GM18868 (cell line): ENCODE results near the gene CEP43.

Experiments used
- ATAC-seq: cut with Tn5 transposase; IDR thresholded peaks from one replicate; pipeline ENCODE4 v1.9.1; 2021; ENCODE audit warnings: mild to moderate bottlenecking, moderate library complexity; ENCODE audit not compliant: unreplicated experiment

Gene CEP43

DNA sequence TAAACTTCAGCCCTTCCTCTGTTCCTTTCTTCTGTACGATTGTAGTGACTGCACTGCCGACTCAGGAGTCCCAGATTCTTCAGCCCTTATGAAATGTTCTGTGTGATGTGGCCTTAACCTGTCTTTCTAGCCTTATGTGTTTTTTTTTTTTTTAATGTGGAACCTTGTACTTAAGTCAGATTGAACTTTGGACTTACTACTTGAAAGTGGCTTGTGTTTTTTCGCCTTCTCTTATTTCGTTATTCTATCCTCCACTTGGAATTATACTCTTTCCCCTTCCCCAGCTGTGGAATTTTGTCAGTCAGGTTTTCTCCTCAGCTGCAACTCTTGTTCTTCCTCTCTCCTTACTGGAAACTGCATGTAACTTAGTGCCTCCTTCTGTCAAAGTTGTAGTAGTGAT, 8.8 kb downstream of the CEP43 start:
- no peak for ATAC-seq

DNA sequence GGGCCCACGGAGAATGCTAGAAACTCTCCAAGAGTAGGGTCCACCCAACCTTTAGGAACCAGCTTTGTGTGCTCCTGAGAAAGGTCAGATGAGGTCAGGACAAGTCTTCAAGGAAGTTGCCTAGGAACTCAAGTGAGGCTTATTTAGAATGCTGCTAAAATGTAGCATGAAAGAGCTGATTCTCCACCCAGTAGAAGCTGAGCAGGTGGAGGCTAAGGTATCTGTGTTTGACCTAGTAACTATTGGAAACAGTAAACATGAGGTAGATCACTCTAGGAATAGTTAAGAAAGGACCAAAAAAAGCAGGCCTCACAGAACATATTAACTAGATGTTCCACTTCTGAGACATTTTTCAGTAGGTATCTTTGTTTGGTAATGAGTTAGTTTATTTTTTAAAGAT, 13.9 kb downstream of the CEP43 start:
- no peak for ATAC-seq

DNA sequence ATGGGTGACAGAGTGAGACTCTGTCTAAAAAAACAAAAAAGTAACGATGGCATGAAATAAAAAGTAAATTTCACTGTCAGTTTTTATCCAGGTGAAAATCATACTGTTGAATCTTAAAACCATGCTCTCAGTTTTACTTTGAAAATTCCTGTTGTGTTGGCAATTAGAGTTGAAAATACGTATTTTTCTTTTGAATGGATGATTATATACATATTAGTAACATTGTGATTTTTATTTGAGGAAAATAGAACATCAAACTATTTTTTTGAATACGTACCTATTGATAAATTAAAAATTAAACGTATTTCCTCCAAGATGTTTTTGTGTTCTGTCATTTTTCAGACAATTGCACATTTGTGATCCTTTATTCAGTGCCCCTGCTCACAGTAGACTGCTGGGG, 14.7 kb downstream of the CEP43 start:
- ATAC-seq = no peak

DNA sequence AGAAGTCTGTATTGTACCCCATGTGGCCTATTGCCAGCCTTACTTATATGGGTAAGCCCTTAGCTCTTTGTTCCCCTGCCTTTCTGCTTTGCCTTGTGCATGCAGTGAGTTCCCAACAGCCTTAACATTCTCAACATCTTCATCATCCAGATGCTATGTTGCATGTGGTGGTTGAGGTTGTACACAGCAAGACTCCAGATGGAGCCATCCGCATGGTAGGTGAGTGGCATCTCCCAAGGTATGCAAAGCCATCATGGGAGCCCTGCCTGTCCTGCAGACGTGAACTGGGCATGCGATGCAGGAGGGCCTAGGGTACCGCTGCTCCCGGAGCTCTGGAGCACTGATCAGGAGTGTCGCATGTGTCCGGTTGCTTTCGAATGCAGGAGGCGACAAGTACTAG, 16.1 kb downstream of the CEP43 start:
- no peak for ATAC-seq

DNA sequence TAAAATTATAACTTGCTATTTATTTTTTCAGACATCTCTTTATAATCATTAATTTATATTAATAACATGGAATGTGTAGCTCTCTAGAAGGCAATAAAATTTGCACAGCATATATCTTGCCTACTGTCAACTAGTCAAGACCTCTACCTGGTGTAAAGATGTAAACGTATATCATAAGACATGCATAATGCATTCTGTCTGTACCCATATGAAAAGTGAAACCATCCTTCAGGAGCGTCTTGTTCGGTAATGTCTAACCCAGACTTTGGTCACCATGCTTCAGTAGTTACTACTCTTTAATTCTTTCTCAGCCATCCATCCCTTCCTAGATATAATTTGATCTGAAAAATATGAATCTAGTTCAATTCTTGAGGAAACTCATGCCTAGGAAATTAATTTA, 21.0 kb downstream of the CEP43 start:
- ATAC-seq = peak; percentile 92

DNA sequence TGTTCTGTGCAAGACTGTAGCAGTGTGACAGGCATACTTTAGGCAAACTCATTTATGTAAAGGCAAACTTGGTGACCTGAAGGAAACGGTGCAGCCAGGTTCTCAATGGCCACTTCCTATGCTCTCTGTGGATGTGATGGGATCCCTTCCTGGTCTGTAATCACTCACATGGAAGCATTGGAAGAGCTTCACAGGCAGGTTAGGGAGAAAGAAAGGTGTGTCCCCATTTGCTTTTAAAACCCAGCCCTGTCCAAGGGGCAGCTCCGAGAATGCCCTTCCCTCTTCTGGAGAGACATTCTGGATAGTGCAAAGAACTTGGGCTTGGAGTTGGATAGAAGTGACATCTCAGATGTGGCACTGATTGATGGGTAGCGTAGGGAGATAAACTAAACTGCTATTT, 28.1 kb downstream of the CEP43 start:
- ATAC-seq = no peak

DNA sequence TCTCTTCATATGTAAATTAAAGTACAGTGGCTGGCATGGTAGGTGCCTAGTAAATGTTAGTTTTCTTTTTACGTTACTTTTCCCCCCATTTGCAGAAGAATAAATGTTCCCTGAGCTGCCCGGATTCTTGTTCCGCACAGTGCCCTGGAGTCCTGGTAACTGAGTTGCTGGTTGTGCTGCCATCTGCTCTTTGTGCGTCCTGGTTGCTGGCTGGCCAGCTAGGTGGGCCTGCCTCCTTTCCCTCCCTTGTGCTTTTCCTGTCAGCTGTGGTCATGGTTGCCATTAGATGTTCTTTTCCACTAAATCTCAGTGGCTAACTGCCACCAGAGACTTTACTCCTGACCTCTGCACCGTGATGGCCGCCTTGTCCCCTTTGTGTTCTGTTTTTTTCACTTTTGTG, 28.6 kb downstream of the CEP43 start:
- ATAC-seq = no peak

DNA sequence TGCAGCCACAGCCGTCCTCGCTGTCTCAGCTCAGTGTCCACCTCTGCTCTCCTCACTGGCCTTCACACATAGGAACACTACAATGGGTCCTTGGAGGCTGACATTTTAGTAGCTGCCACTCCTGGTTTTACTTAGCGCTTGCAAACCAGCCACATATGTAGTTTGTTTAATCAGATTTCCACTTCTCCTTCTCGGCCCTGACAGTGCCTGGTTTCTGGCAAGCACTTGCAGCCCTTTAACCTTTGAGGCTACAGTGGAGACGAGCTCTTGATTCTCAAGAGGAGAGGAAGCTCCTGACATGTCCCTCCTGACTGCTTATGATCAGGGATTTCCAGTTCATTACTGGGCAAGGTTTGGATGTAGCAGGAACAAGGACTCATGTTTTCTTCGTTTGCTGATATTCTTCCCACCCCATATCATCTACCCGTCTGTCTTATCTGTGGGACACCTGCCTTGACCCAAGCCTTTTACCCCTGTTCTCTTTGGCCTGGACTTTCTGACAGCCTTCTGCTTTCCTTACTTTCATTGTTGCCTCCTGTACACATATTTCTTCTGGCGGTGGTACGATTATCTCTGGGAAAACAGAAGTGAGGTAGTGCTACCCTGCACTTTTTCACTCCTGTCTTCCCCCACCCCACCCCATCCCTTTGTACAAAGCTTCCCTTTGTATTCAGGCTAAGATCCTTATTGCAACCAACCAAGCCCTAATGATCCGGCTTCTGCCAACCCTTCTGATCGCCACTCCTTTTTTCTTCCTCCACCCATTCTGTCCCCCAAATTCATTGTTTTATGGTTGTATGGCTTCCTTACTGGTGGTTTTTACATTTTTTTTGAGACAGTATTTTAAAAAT, 31.2 kb downstream of the CEP43 start:
- ATAC-seq = no peak

DNA sequence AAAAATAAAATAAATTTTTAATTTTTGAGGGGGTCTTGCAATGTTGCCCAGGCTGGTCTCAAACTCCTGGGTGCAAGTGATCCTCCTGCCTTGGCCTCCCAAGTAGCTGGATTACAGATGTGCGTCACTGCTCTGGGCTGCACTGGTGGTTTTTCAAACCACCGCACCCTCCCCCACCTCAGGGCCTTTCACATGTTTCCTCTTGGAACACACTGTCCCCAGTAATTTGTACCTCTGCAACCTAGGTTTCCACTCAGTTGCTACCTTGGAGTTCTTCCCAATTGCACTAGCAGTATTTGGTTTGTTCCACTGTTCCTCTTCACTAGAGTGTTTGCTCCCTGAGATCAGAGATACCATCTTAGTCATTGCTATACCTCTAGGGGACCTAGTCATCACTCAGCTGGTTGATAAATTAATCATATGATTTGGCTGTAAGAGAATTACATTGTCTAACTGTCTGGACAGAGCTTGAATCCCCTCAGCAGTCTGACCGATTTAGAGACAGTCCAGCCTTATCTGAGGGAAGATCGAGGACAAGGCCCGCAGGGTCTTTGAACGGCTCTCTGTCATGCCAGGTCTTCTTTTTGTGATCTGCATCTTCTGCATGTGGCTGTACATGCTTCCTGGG, 32.0 kb downstream of the CEP43 start:
- no peak for ATAC-seq

DNA sequence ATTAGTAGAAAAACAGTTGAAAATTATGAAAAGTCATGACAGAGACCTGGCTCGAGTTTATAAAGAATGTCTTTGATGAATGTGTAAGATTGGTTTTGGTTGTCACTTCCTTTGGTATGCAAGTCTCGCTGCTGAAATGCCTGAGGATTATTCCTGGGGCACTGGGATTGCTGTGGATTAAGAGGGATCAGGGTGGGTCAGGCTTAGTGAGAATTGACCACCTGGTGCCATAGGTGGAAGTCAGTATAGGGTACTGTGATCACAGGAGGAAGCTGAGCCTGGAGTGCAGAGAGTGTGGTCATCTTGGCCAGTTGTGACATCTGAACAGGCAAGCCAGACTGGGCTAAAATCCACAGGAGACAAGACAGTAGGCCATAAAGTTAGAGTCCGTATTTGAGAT, 34.9 kb downstream of the CEP43 start:
- no peak for ATAC-seq

DNA sequence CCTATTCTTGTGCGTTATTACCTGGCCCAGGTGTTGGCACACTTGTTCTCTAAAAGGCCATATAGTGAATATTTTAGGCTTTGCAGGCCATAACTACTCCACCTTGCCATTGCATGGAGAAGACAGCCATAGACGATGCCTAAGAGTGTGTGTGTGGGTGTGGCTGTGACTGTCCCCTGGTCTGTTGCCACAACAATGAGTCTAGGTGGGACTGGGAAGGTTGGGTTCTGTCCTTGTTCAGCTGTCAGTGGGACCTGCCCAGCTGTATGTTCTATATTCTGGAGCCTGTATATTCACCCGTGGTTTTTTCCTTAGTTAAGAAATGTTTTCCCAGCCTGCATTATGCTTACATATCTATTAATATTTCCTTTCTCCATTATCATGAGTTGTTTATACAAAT, 38.6 kb downstream of the CEP43 start:
- ATAC-seq = no peak

DNA sequence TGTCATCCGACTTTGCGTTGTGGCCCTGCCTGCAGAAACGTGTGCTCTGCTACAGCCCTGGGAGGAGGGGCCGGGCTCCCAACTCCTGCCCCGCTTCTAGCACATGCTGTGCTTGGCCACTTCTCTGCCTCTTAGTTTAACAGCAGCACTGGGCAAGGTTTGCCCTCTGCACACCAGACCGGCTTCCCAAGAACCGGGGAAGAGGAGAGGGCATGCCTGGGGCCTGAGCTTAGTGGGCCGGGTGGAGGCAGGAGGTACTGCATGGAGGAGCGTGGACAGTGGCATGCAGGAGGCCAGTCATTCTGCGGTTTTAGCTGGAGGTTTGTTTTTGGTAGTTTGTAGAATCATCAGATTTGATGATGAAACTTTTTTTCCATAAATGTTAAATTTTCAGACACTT, 45.5 kb downstream of the CEP43 start:
- ATAC-seq = no peak

DNA sequence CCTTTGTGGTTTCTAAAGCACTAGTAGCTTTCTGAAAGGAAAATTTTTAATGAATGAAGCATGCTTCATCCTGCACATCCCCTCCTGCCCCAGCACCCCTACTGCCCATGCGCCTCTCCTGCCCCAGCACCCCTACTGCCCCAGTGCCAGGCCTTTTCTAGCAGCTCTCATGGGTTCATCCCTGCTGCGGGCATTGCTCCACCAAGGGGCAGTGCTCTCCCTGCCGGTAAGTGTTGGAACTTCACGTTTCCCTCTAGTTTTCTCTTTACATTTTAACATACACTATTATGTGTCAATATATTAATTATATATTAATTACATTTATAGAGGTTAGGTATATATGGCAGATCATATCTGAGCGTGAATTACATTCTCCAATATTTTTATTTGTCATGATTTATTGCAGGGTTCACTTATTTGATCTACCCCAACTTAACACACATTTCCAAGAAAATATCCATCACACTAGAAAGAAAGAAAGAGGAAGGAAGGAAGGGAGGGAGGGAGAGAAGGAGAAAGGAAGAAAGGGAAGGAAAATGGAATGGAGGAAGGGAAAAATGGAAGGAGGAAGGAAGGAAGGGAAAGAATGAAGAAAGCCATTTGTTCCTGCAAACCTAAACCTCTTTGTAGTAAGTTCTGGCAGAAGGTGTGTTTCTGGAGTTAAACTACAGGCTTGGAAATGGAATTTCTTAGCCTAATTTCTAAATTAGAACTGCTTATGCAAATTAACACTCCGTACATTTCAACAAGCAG, 46.8 kb downstream of the CEP43 start:
- ATAC-seq = no peak

DNA sequence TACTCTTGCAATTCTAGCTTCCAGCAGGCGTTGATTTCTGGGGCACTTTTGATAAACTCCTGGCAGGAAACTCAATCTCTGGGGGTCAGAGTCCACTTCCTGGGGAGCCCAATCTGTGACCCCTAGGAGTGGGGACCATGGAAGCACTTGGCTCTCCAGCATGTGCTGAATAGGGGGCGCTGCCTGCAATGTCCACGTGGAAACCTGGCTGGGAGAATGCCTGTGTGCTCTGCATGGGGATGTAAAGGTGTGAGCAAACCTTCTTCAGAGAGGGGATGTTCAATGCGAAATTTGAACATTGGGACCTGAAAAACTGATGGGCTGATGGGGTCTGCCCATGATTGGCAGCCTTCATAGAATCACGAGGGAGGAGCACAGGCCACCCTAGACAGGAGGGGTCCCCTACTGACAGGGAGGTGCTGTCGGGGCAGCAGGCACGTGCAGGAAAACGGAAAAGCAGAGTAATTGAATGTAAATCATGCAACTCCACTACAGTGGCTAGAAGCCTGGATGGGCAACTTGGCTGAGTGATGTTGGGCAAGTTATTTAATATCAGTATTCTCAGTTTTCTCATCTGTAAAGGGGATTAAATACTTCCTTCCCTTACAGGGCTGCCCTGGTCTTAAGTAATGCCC, 47.8 kb downstream of the CEP43 start:
- no peak for ATAC-seq

DNA sequence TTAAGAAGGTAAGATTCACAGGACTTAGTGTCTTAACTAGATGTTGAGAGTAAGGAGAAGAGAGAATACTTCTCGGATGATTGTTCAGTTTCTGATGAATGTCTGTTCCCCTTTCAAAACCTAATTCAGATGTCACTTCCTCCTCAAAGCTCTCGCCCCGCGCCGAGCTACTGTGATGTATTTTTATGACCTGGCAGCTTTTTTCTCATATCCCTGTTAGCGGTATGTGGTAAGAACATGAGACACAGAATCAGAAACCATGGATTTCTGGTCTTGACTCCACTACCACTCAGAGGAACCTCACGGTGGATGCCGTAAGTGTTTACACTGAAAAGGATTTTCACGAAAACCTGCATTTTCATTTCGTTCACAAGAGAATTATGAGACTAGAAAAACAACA, 48.4 kb downstream of the CEP43 start:
- ATAC-seq = peak; percentile 89
